Measurements from ENCODE around the gene PRKCA.

Gene PRKCA

DNA sequence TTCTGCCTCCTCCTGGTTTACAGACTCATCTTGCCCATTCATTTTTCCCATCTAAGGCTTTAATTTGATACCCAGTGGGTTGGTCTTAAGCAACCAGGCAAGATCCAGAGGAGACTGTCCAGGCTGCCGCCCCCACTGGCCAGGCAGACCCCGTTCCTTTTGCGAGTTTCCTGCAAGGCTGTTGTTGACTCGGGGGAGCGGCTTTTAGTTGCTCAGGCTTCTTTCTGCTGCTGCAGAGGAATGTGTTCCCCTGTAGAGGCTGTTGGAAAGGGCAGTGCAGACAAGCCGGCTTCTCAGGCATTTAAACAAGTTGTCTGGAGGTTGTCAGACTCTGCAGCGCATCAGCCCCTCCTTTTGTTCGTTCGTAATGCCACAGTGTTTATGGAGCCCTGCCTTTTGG, 231.2 kb downstream of the PRKCA start:
- TF ChIP-seq ZFX (IDR thresholded peaks at IDR 0.05; ENCODE audit: borderline replicate concordance) = no peak
- no peak for TF ChIP-seq CTCF (IDR thresholded peaks at IDR 0.05)
- H3K27ac ChIP-seq = no peak overlapping the region

GRCh38 chr17:66533986-66534385, 231.6 kb downstream of the PRKCA start:
- no peak for TF ChIP-seq CTCF (IDR thresholded peaks at IDR 0.05)
- no peak for TF ChIP-seq ZFX (IDR thresholded peaks at IDR 0.05; ENCODE audit: borderline replicate concordance)
- H3K27ac ChIP-seq = no peak overlapping the region

GRCh38 chr17:66535611-66536010, 233.2 kb downstream of the PRKCA start:
- TF ChIP-seq ZFX (IDR thresholded peaks at IDR 0.05; ENCODE audit: borderline replicate concordance) = no peak
- no peak overlapping the region for H3K27ac ChIP-seq

GRCh38 chr17:66537502-66537901, 235.1 kb downstream of the PRKCA start:
- H3K27ac ChIP-seq = no peak overlapping the region
- no peak for TF ChIP-seq CTCF (IDR thresholded peaks at IDR 0.05)
- no peak for TF ChIP-seq ZFX (IDR thresholded peaks at IDR 0.05; ENCODE audit: borderline replicate concordance)

DNA sequence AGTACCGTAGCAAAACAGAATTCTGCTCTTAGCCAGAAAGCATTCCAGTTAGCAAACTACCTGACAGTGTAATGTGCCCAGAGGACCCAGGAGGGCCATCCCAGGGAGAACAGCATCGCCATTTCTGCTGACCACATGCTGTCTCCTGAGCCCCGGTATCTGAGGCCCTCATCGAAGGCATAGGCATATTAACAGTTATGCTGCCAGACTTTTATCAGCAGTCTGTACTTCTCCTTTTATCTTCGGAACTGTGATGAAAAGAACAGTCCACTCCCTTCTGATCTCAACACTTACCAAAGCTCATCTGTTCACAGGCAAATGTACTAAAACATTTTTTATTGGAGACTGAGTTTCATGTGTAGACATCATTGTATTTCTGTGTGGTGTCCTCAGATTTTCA, 236.4 kb downstream of the PRKCA start:
- TF ChIP-seq ZFX (IDR thresholded peaks at IDR 0.05; ENCODE audit: borderline replicate concordance) (no peak), CTCF (IDR thresholded peaks at IDR 0.05) (no peak)
- H3K27ac ChIP-seq = no peak overlapping the region

DNA sequence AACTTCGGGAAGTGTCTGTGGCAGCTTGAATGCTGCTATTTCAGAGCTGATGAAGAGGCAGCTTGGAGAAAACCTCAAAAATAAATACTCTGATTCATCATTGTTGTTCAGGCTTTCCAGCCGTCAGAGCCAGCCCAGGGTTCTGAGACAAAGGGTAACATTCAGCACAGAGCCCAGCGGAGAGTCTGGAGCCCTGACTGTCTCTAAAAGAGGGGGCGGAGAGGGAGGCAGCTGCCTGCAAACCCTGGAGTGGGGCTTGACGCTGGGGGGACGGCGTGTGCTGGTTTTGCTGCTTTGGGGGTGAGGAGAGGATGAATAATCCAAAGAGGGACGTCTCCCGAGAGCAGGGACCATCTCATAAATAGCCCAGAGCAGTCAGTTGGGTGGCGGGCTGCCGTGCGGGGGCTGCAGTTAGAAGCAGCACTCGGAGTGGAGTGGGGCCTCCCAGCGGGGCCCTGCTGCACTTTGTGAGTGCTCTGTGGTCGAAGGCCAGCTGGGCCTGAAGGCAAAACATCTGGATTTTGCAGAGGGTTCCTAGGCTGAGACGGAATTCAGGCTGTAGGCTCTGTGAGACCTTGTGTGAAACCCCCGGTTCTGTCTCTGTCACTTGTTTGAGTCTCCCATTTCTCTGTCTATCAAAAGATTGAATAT, 237.8 kb downstream of the PRKCA start:
- H3K27ac ChIP-seq = no peak overlapping the region
- no peak for TF ChIP-seq ZFX (IDR thresholded peaks at IDR 0.05; ENCODE audit: borderline replicate concordance)
- TF ChIP-seq CTCF (IDR thresholded peaks at IDR 0.05) = no peak

DNA sequence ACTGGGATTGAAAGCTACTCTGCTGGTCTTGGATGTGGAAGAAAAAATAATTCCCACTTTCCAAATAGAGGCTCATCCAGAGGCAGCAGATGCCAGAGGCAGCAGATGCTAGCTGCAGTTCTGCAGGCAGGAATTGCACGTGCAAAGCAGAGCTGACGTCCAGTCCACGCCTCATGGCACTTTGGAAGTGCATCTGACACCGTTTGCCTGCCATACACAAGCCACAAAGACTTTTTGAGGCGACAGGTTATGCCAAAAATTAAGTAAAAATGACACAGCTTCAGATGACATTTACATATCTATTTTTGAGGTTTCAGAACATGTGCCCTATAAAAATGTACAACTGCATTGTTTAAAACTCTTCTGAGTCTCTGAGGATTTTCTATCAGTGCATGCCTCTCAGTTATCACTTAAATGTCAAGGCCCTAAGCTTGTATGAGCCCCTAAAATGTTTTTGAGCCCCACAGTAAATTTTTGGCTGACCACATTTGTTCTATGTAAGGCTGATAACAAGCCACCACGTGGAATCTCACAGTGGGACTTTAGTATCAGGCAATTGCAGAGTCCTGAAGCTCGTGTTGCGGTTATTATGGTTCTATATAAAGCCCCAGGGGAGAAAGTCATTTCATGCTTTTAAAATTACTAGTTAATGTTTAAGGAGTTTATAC, 239.2 kb downstream of the PRKCA start:
- H3K27ac ChIP-seq = no peak overlapping the region
- TF ChIP-seq ZFX (IDR thresholded peaks at IDR 0.05; ENCODE audit: borderline replicate concordance) (no peak), CTCF (IDR thresholded peaks at IDR 0.05) (no peak)
